Hindlimb muscle (tissue), 1 donor: ENCODE results near the gene LSM14B. TPM values are rescaled to one million over a fixed set of nuclear protein-coding genes. Genes with fewer than 3 reads are reported as not detected.

Experiments
- DNase-seq: peaks from one replicate; pipeline ENCODE4 v3.0.0-alpha.2; 2013
- polyA plus RNA-seq: library from polyadenylated mRNA; unstranded; fragments of 120-200 nt; gene quantifications from one replicate; pipeline ENCODE4 v1.2.1, GENCODE V29; 2013; ENCODE audit not compliant: insufficient read length

Gene LSM14B
- polyA plus RNA-seq, 1 donor, result 91.1 TPM

- no peak for DNase-seq
Observed at GRCh38 chr20:62164879-62165761, 42.8 kb downstream of the LSM14B start.

DNA sequence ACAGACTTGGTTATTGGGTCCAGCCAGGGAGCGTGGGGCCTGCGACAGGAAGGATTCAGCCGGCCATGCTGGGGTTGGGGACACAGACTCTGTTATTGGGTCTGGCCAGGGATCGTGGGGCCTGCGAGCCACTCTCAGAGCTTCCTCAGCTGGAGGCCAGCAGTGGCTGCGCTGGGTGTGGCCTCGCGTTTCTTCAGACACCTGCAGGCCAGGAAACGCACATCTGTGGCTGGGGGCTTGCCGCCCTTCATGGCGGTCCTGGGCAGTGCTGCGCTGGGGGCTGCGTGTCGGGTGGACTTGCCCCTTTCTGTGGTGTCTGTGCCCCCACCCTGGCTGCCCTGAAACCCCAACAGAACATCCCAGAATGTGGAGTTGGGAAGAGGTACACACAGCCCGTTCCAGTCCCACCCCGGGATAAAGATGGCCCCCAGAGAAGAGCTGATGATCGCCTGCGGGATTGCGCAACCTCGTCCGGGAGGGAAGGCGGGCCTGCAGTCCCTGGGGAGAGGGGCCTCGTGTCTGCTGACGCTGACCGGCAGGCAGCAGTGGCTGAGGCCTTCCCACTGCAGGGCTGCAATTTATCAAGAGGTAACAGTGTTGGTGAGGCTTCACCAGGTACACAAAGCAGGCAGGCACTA lies 43.6 kb downstream of the LSM14B start:
- no peak for DNase-seq

- no peak for DNase-seq
Observed at GRCh38 chr20:62167474-62167873, 45.2 kb downstream of the LSM14B start.

GRCh38 chr20:62168061-62168460 lies 45.8 kb downstream of the LSM14B start:
- DNase-seq, result no peak

GRCh38 chr20:62168890-62169435 lies 46.7 kb downstream of the LSM14B start:
- no peak for DNase-seq

DNA sequence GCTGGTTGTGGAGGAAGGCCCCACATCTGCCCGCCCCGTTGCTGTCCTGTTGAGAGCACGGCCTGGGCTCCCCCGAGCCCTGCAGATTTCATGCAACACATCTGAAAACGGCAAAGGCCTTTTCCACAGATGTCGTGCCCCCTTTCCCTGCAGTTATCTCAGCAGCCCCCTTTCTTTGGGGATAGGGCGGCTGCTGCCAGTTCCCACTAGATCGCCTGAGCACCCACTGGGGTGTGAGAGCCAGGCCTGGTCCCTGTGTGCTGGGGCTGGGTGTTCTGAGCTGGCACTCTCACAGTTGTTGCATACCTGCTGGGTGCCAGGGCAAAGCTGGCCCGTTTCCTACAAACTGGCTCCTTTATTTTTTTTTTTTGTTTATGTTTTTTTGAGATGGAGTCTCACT lies 48.3 kb downstream of the LSM14B start:
- DNase-seq, result no peak

DNA sequence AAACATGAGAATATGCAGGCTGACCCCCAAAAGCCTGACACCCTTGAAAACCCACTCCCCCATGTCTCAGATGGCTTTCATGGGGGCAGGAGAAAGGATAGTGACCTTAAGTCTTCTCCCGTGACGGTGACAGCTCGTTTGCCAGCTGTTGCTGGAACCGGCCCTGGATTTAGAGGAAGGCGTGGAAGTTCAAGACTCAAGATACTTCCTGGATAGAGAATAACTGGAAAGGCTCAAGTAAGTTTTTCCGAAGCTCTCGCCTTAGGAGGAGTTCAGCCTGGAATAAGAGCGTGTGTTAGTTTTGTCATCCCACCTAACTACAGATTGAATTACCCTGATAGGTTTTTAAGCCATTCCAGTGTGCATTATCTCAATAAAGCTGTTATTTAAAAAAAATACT lies 49.0 kb downstream of the LSM14B start:
- no peak for DNase-seq

GRCh38 chr20:62172666-62173065 lies 50.4 kb downstream of the LSM14B start:
- DNase-seq, result no peak

- DNase-seq, result no peak
Observed at GRCh38 chr20:62174021-62174804, 51.9 kb downstream of the LSM14B start.

DNA sequence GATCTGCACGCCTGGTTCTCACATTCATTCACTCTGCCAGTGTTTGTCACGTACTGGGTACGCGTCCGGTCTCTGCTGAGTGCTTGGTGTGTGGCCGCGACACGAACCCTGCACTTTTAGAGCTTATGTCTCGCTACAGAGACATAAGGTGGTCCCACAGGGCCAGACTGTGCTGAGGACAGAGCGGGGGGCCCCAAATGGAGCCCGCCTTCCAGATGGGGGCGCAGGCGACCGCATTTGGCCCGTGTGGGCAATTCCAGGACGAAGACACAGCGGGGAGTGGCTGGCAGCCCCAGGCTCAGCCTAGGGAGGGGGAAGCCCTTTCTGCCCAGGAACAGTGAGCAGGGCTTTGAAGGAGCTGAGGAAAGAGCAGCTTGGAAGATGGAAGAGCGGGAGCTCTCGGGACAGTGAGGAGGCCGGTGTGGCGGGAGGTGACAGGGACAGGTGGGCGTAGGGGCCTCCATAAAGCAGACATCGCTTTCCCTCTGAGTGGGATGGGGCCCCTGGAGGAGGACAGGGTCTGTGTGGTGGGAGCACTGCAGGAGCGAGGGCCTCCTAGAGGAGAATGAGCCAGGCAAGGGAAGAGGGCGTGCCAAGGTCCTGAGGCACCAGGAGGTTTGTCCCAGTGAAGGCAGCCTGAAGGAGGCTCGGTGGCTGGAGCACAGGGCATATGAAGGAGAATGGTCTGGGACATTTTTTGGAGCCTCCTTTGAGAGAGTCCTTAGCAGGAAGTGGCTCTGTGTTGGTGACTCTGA lies 52.8 kb downstream of the LSM14B start:
- no peak for DNase-seq

DNA sequence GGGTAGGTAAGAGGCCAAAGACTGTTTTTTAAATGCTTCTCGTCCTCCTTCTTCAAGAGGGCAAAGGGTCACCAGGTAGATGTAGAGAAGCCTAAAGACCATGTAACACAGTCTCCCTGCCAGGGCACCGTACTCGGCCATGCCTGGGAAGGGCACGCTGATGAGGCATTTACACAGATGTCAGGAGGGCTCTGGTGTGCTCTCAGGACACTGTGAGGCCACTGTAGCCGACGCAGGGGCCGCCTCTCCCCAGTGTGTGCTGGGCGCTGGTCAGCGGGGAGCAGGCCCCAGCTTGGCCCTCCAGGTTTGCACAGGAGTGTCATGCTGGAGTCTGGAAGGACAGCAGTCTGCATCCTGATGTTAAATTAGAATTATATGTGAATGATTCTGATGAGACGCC lies 53.4 kb downstream of the LSM14B start:
- no peak for DNase-seq

DNA sequence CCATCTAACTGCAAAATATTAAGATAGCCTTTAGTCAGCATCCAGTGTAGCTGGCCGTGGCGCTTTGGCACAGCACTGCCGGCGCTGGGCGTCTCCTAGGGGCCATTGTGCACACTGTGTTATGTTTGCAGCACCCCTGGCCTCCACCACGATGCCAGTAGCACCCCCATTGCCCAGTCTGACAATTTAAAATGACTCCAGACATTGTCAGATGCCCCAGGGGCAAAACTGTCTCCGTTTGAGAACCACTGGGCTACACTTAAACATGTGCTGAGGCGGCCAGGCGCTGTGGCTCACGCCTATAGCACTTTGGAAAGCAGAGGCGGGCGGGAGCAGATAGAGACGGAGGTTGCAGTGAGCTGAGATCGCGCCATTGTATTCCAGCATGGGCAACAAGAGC lies 54.6 kb downstream of the LSM14B start:
- no peak for DNase-seq

DNA sequence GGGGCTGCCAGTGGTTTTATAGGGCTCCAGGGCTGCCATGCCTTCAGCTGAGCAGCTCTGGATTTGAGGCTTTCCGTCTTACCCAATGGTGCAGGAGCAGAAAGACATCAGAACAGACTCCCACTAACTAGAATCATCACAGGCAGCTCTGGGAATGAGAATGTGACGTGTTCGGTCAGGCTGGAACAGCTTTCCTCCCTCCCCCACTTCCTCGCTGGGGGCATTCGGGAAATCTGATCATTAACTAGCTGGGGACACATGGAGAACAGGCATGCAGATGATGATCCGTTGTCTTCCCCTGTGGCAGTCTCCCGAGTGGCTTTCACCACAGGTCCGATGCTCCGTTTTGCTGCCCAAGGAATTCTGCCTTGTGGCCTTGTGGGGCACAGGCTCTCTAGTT lies 55.0 kb downstream of the LSM14B start:
- no peak for DNase-seq

GRCh38 chr20:62178316-62179161 lies 56.3 kb downstream of the LSM14B start:
- no peak for DNase-seq

- no peak for DNase-seq
Observed at GRCh38 chr20:62179162-62179504, 56.9 kb downstream of the LSM14B start.

DNA sequence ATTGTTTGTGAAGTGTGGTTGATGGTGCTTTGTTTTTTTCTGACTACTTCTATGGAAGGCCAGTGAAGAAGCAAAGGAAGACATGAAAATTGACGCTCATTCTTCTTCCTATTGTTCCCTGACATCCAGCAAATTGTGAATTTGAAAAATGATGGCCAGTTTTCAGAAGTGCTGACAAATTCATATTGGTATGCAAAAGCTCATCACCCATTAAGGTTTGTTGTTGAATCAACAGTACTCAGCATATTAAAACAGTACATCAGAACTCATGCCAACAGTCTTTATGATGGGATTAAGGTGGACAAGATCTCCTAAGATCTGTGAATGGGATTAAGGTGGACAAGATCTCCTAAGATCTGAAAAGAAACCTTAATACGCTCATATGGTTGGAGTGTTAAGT lies 59.5 kb downstream of the LSM14B start:
- no peak for DNase-seq

DNA sequence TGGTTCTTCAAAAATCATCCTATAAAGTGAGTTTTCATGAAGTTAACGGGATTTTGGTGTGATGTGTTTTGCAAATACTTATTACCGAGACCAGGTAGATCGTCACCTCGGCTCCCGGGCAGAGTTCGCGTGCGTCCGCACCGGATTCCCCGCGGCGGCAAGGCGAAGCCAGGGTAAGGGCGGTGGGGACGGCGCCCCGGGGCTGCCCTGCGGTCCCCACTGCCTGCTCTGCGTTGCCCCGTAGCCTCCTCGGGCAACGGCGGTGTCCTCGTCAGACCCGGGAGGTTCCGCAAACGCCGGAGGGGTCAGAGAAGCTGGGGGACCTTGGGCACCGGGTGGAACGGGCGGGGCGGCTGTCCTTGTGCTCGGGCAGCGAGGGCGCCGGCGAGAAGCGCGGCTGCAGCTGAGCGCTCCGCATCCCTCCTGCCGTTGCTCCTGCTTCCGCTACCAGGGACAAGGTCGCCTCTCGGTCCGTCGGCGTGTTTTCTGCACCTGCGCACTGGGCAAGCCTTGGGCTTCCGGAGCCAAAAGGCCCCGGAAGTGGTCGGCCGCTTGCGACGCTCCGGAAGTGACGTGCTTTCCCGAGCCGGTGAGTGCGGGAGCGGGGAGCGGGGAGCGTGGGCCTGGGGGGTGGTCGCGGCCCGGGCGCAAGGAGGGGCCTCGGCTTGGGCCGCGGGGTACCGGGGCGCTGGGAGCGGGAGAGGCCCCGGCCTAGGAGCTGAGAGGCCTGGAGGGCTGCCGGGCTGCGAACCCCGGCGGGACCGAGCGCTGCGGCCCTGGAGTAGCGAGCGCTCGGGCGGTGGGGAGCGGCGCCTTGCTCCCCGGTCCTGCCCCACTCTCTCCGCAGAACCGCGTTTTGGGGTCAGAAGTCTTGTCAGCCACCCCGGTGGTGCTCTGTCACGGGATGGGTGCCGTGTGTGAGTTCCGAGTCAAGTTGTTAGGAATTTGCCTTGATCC lies 60.5 kb downstream of the LSM14B start, which contains the start of gene MTG2:
Gene MTG2 (plus strand): TSS at position 560 of the 957 bp plus-strand sequence. CDS start 10,393 bp downstream, outside the sequence.
- DNase-seq, result peak; percentile 95

GRCh38 chr20:62183426-62184142 lies 61.3 kb downstream of the LSM14B start:
- DNase-seq, result no peak
